Right lobe of liver (tissue), 4 donors: Measurements from ENCODE around the gene BFSP1.

Experiments
- POLR2A ChIP-seq: fragments of 450-650 bp; IDR thresholded peaks from one replicate; pipeline ENCODE4 v1.6.1; 2017; ENCODE audit warnings: antibody characterized with exemption, mild to moderate bottlenecking
- TF ChIP-seq, protein P1 (sequence below), 4 donors: fragments of 200-600 bp in 3 of 4; fragments of 450-650 bp in 1 of 4; IDR thresholded peaks; one replicate each; pipeline versions ENCODE4 v1.5.1 to v1.8.0; 2016 to 2022; ENCODE audit warnings: antibody characterized with exemption in 4 of 4, mild to moderate bottlenecking in 2 of 4
- donor health status: DM: no; HTN: no; CAD: no.
- donor health status: DM: no; HTN: no; CAD: no.
- donor health status: DM: no; HTN: yes; CAD: no.

DNA sequence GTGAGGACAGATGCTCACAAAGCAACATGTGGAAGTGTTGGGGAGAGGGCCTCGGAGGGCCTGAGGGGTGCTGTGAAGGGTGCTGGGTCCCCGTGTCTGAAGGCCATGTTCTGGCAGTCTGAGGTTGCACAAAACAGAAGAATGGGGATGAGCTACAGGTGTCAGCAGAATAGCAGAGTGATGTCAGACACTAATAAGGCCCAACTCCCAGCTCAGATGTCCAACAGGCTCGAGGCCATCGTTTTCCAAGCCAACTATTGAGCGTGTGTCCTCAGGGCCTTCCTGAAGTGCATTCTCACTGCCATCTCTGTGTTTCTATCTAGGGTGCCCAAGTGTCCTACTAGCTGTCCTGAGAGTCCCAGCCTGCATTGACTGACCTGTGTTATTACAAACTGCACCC, 7.9 kb downstream of the BFSP1 start:
- no peak for TF ChIP-seq POLR2A
- TF ChIP-seq, protein P1, sequence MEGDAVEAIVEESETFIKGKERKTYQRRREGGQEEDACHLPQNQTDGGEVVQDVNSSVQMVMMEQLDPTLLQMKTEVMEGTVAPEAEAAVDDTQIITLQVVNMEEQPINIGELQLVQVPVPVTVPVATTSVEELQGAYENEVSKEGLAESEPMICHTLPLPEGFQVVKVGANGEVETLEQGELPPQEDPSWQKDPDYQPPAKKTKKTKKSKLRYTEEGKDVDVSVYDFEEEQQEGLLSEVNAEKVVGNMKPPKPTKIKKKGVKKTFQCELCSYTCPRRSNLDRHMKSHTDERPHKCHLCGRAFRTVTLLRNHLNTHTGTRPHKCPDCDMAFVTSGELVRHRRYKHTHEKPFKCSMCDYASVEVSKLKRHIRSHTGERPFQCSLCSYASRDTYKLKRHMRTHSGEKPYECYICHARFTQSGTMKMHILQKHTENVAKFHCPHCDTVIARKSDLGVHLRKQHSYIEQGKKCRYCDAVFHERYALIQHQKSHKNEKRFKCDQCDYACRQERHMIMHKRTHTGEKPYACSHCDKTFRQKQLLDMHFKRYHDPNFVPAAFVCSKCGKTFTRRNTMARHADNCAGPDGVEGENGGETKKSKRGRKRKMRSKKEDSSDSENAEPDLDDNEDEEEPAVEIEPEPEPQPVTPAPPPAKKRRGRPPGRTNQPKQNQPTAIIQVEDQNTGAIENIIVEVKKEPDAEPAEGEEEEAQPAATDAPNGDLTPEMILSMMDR (IDR thresholded peaks at IDR 0.05) = no peak
